ENCODE measurements around the gene TMEM266.
"Not testable (repeated sequence)": the region's sequence is repeated elsewhere in the genome, so short reads cannot be mapped to it uniquely, and the experiment has no call there.

TMEM266 gene, protein sequence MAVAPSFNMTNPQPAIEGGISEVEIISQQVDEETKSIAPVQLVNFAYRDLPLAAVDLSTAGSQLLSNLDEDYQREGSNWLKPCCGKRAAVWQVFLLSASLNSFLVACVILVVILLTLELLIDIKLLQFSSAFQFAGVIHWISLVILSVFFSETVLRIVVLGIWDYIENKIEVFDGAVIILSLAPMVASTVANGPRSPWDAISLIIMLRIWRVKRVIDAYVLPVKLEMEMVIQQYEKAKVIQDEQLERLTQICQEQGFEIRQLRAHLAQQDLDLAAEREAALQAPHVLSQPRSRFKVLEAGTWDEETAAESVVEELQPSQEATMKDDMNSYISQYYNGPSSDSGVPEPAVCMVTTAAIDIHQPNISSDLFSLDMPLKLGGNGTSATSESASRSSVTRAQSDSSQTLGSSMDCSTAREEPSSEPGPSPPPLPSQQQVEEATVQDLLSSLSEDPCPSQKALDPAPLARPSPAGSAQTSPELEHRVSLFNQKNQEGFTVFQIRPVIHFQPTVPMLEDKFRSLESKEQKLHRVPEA

GRCh38 chr15:76059320-76060117 lies at the start of gene TMEM266:
TMEM266 (plus strand) TSS chr15:76059985; CDS start chr15:76134264, 74,279 bp downstream.
- peak; percentile 30 for DNase-seq (ENCODE audit: low read depth, low spot score)

DNA sequence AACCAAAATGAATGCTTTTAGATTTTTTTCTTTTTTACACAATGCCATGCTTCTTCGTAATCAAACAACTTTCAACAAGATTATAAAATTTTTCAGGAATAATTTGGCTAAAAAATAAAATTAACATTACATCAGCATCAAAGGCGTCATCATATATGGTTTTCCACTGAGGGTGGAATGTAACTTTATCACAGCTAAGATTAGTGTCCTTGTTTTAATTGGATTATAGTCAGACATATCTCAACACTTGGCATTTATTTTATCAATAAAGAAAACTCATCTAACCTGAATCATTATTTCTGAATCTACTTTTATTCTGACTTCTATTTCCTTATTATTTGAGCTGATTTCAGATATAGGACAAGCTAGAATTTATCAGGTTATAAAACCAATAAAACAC lies 49.2 kb upstream of the TMEM266 start:
- no peak for DNase-seq (ENCODE audit: low read depth, low spot score)

DNA sequence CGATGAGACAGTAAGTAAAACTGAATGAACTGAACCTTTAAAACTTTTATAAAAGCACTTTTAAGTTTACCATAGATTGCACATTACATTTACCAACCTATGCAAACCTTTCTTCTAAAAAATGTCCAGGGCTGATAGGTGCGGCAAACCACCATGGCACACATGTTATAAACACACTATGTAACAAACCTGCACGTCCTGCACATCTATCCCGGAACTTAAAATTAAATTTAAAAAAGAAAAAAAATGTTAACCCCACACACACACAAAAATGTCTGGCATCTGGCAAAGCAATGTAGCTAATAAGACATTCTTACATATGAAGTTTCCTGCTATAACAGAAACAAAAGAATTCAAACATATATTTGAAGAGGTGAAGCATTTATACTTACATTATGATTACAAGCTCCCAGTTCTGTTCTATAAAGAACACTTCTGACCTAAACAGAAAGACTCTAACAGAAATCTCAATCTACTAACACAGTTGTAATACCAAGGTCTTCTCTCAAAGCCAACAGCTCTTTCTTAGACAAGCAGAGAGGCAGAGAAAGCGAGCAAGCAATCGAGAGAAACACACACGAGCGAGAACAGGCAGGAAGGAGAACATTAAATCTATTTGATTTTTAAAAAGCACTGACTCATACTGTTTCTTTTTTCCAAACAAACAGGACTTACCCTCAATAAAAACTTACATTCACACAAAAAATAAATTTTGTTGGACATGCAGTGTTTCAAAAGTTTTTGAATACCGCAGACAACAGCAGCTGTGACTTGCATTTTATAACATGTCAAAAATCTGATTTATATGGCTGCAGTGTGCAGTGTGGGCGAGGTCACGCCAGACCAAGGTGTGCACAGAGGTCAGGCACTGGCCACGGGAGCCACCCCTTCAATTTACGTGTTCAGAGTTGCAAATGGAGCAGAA lies 47.9 kb upstream of the TMEM266 start, which contains the start of gene NRG4:
Gene NRG4 (minus strand): TSS at position 798 of the 925 bp plus-strand sequence. CDS start 1,194 bp downstream, outside the sequence.
- DNase-seq (ENCODE audit: low read depth, low spot score), result no peak

DNA sequence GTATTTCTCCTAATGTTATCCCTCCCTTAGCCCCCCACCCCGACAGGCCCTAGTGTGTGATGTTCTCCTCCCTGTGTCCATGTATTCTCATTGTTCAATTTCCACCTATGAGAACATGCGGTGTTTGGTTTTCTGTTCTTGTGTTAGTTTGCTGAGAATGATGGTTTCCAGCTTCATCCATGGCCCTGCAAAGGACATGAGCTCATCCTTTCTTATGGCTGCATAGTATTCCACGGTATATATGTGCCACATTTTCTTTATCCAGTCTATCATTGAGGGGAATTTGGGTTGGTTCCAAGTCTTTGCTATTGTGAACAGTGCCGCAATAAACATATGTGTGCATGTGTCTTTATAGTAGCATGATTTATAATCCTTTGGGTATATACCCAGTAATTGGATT lies 46.3 kb upstream of the TMEM266 start:
- not testable (repeated sequence) for DNase-seq (ENCODE audit: low read depth, low spot score)

DNA sequence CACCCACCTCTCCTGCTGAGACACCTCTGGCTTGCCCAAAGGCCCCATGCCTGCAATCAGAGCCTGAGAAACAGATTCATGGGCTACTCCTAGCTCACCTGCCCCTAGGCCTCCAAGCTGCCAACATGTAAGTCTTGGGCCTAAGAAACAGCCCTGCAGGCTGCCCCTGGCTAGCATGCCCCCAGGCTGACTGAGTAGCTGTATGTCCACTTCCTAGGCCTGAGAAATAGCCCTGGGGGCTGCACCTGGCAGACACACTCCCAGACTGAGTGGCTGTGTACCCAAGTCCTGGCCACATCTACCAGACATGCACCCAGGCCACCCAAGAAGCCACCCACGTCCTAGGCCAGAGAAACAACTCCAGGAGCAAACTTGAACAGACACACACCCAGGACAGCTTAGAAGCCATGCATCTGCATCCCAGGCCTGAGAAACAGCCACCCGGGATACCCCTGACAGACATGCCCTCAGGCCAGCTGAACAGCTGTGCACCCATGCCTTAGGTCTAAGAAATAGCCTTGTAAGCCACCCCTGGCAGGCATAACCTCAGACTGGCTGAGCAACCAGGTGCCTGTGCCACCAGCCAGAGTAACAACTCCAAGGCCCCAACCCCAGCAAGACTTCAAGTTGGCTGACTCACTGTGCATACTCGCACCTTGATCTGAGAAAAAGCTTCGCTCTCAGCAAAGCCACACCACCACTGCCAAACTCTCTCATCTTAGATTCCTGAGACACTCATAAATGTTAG lies 35.6 kb upstream of the TMEM266 start:
- DNase-seq (ENCODE audit: low read depth, low spot score), result no peak

GRCh38 chr15:76032046-76032445 lies 27.7 kb upstream of the TMEM266 start:
- DNase-seq (ENCODE audit: low read depth, low spot score), result no peak

DNA sequence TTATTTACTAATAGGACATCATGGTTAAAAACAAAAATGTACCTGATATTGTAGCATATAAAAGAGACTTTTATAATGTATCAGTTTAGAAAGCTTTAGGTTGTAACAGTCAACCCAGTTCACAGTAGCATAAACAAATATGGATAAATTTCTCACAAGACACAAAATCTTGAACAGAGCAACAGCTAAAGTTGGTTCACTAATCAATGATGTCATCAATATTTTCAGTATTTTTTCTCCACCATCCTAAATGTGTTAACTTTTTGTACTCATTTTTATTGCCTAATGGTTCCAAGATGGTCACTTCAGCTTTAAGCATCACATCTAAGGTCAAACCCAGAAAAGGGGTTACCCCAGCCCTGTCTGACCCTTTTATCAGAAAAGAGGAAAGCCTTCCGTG lies 26.3 kb upstream of the TMEM266 start:
- no peak for DNase-seq (ENCODE audit: low read depth, low spot score)

DNA sequence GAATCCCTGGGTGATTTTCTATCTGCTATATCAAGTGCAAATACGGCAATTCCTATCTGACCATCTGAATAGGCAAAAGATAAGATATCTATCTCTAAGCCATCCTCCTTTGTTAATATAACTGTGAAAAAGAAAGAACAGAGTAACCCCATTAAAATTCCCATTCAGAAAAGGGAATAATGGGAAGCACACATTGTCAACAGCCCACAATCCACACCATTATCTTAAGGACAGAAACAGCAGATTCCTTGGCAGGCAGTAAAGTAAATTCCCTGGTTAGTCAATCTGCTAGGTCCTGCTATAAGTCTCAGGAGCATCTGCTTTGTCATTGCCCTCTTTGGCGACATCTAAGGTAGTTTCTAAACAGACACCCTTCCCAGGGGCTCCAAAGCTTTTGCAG lies 25.7 kb upstream of the TMEM266 start:
- DNase-seq (ENCODE audit: low read depth, low spot score), result no peak

DNA sequence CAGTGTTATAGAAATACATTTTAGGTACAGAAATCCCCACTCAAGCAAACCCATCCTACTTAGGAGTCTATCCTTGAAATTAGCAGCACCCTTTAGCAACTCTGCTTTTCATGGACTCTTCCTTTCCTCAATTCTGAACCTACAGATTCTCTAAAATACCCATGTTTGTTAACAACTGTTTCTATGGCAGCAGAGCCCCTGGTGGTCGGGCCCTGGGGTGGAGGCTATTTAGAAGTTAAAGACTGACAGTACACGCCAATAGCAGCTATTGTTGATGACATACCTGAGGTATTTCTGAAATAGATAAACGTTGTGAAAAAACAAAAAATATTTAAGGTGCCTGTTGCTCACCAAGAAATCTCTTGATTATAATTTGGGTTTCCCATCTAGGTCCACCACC lies 24.2 kb upstream of the TMEM266 start:
- no peak for DNase-seq (ENCODE audit: low read depth, low spot score)

GRCh38 chr15:76038512-76038911 lies 21.3 kb upstream of the TMEM266 start:
- no peak for DNase-seq (ENCODE audit: low read depth, low spot score)

GRCh38 chr15:76054201-76054600 lies 5.6 kb upstream of the TMEM266 start:
- DNase-seq (ENCODE audit: low read depth, low spot score), result not testable (repeated sequence)

DNA sequence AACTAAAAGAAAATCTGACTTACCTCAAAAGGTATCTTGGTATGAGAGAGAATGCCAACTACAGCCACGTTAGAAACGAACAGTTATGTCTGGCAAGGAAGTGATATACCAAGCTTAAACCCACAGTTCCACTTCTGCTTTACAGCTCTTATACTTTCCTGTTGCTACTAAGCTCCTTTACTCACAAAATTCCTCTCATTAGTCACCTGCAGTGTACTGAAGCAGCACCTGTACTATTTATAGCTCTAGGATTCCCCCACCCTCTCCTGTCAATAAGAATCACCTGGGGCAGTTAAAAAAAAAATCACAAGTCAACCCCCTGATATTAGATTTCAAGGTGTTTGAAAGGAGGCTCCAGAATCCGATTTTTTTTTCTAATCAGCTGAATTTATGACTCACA lies 2.9 kb upstream of the TMEM266 start:
- DNase-seq (ENCODE audit: low read depth, low spot score), result no peak

- no peak for DNase-seq (ENCODE audit: low read depth, low spot score)
These were observed 2.3 kb upstream of the TMEM266 start for GRCh38 chr15:76057332-76058000.

GRCh38 chr15:76058714-76059319 lies 968 bp upstream of the TMEM266 start:
- no peak for DNase-seq (ENCODE audit: low read depth, low spot score)

DNA sequence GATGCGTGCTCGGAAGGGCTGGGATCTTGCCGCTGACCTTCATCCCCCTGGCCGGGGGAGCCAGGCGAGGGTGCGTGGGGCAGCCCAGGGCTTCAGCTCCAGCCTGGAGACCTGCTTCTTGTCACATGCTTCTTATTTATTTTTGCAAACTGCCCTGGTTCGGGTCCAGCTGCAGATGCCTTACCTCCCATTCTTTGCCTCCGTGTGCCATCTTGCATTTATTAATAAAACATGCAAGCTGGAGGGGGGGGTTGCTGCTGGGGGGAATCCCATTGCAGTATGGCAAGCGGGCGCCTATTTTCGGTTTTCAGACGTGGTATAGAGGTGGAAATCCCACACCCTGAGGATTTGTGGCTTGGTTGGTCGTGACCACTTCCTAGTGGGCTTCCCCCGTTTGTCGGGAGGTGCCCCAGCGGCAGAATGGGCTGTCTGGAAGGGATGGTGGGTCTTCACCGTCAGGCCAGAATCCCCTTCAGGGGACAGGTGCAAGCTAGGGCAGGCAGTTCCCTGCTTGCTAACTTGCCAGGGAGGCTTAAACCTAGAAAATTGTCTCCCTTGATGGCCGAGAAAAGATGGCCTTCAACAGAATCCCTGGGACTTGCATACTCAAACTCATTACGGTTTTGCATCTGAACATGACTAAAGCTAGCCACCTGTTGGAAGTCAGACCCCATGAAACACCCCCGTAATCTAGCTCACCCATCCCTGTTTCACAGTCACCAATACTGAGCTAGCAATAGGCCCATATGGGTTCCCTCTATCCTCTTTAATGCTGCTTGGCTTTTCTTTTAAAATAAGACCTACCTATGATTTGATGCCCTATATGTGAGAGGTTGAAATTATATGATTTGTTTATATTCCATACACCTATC lies 569 bp downstream of the TMEM266 start:
- DNase-seq (ENCODE audit: low read depth, low spot score), result no peak

GRCh38 chr15:76061700-76062099 lies 1.9 kb downstream of the TMEM266 start:
- DNase-seq (ENCODE audit: low read depth, low spot score), result no peak

- DNase-seq (ENCODE audit: low read depth, low spot score), result no peak
These were observed 2.5 kb downstream of the TMEM266 start for GRCh38 chr15:76062286-76062685.

DNA sequence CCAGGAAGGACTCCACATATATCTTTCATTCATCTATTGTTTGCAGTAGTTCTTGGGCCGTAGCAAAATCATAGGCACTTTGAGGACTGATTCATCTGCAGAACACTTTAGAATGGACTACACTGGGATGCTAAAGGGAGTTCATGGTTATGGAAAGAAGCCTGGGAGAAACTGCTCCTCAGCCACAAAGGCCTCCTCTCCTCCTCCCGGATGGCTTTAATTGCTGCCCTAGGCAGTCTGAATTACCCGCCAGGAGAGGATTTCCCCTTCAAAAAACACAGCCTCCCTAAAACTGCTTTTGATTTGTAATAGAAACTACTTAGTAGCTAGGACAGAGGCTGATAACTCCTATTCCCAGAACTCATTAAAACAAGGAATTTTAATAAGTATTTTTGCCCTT lies 4.6 kb downstream of the TMEM266 start:
- no peak for DNase-seq (ENCODE audit: low read depth, low spot score)

- no peak for DNase-seq (ENCODE audit: low read depth, low spot score)
These were observed 5.5 kb downstream of the TMEM266 start for GRCh38 chr15:76065245-76065644.

Data from iPS DF 19.7 (cell line).